ENCODE data around the gene MAP3K5.

The MAP3K5 gene

DNA sequence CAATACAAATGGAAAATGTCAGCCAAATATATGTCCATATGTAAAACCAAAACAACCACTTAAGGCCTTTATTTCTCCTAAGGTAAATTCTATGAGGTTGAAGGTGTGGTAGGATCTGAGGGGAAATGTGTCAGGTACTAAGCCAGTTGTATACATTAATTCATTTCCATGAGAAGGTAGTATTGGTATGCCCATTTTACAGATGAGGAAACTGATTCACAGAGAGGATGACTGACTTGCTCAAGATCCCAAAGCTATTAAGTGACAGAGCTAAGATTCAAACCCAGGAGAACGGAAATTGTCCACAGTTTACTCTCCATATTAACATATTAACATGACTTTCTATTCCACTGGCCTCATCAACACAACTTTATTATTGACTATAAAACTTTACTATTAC lies 177.9 kb downstream of the MAP3K5 start:
- DNase-seq: no peak
- intact Hi-C loops (cut with DNase I): no loop called here

DNA sequence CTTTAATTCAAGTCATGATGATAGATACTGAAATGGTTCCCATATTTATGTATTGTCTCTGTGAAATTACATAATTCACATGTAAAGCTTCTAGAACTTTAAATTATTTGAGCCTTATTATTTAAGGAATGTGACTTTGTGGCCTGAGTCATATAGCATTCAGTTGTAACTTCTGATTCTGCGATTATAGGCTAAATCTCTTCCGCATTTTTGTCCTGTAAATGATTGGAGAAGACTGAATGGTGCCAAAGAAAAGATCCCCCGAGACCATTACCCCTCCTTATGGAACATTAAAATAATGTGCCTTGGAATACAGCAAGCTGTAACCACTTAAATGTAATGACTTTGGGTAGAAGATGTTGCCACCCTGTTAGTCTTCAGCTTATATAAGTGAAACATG lies 178.8 kb downstream of the MAP3K5 start:
- no peak for DNase-seq
- intact Hi-C loops (cut with DNase I): no loop called here

- DNase-seq: no peak
- intact Hi-C loops (cut with DNase I): no loop called here
Measured at GRCh38 chr6:136612666-136613389, 179.4 kb downstream of the MAP3K5 start.

DNA sequence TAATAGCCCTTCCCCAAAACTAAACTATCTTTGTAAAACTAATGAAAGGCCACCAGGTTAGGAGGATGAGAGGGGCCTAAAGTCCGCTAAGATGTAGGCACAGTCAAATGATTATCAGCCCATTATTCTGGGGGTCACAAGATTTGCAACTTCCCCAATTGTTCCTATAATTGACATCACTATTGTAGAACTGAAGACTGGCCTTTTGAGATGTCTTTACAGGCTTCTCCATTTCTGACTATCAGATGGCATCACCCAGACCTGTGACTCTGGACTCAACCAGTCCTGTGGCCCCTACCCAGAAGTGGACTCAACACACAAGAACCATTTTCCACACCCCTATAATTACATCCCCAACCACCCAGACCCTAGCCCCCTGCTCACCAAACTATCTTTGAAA lies 180.5 kb downstream of the MAP3K5 start:
- intact Hi-C loops (cut with DNase I): no loop called here
- DNase-seq: no peak

GRCh38 chr6:136611133-136611532 lies 181.1 kb downstream of the MAP3K5 start:
- intact Hi-C loops (cut with DNase I): no loop called here
- no peak for DNase-seq

DNA sequence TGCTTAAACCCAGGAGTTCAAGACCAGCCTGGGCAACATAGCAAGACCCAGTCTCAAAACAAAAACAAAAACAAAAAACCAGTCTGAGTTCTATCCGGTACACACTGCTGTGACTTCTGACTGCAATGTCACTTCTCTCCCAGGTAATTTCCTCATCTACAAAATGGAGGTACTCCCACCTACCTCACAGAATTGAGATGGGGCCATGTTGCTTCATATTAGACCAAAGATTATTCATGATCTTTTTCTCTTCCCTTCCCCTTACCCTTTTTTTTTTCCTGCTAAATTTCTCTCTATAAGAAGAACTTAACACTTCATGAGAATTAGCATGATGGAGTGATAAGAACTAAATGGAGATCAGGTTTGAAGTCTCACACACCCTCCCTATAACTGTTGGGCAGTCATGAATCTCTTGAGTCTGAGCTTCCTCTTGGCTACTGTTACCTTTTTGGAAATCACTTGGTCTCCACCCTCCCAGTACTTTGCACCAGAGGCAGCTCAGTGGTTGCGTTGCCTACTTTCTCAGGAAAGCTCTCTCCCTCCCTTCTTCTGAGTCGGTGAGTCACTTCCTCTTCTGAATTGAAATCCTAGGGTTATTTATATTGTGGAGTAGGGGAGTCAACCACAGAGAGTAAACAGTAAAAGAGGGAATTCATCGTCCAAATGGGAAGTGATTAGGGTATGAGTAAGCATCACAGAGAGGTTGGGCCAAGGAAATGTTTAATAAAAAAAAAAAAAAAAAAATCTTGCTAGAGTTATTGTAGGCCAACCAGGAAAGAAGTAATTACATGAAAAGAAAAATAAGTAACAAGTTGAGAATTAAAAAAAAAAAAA lies 182.2 kb downstream of the MAP3K5 start:
- intact Hi-C loops (cut with DNase I): no loop called here
- DNase-seq: no peak

- intact Hi-C loops (cut with DNase I): no loop called here
- DNase-seq: no peak
Measured at GRCh38 chr6:136608991-136609390, 183.3 kb downstream of the MAP3K5 start.

DNA sequence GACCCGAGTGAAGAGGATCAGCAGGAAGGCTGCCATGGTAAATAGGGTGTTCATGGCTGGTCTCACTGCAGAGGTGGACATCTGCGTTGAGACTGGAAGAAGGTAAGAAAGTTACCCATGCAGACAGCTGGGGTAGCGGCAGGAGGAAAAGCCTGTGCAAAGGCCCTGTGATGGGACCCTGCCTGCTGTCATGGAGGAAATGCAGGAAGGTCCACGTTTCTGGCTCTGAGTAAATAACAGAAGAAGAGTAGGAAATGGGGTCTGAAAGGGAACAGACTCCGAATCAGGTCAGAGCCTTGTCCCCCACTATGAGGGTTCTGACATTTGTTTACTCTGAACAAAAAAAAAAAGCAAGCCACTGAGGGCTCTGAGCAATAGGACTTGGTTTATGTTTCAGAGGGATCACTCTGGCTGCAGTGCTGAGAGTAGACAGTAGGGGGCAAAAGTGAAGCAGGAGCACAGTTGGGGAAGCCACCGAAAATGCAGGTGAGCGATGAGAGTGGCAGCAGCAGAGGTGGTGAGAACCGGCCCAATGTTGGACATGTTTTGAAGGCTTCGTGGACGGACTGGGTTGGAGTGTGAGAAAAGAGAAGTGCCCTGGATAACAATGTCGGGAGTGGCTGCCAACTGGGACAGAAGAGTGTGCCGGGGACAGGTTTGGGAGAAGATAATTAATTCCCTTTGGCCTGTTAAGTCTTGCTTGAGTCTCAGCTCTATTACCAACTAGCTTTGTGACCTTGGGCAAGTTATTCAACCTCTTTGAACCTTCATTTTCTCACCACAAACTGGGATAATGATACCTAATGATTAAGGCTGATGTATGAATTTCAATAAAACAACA lies 184.1 kb downstream of the MAP3K5 start:
- DNase-seq: peak; percentile 36 to 91 (median 70)
- intact Hi-C loops (cut with DNase I): no loop called here

GRCh38 chr6:136607204-136607931 lies 184.9 kb downstream of the MAP3K5 start:
- intact Hi-C loops (cut with DNase I): no loop called here
- no peak for DNase-seq

DNA sequence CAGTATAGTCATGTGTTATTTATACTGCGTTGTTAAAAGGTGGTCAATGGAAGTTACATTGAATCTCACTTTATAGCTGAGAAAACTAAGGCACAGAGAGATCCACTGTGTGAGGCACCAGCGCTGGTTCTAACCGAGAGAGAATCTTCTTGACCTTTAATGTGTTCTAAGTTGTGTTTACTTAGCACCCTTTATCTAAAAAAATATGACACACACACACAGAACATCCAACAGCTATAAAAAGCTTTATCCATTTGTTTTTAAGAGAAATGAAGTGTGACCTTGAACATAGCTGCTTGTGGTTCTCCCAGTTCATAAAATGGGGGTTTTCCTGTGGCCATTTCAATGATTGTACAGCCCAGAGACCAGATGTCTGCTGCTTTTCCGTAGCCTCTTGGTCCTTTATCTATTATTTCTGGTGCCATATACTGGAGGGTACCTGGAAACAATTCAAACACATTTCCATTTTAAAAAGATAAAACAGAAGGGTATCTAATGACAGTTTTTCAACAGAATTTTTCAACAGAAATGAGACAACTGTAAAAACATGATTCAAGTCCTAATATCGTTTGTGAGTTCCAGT lies 187.3 kb downstream of the MAP3K5 start:
- intact Hi-C loops (cut with DNase I): no loop called here
- DNase-seq: no peak

GRCh38 chr6:136604328-136604825 lies 187.9 kb downstream of the MAP3K5 start:
- no peak for DNase-seq
- intact Hi-C loops (cut with DNase I): no loop called here

GRCh38 chr6:136600818-136601217 lies 191.5 kb downstream of the MAP3K5 start:
- intact Hi-C loops (cut with DNase I): no loop called here
- no peak for DNase-seq

- intact Hi-C loops (cut with DNase I): no loop called here
- DNase-seq: no peak
Measured at GRCh38 chr6:136599329-136600011, 192.8 kb downstream of the MAP3K5 start.

- intact Hi-C loops (cut with DNase I): no loop called here
- no peak for DNase-seq
Measured at GRCh38 chr6:136598048-136598447, 194.2 kb downstream of the MAP3K5 start.

GRCh38 chr6:136594671-136595070 lies 197.6 kb downstream of the MAP3K5 start:
- DNase-seq: no peak
- intact Hi-C loops (cut with DNase I): no loop called here

- no peak for DNase-seq
- intact Hi-C loops (cut with DNase I): no loop called here
Measured at GRCh38 chr6:136593748-136594490, 198.4 kb downstream of the MAP3K5 start.

- no peak for DNase-seq
- intact Hi-C loops (cut with DNase I): no loop called here
Measured at GRCh38 chr6:136592930-136593673, 199.2 kb downstream of the MAP3K5 start.

GRCh38 chr6:136591617-136592016 lies 200.7 kb downstream of the MAP3K5 start:
- DNase-seq: no peak
- intact Hi-C loops (cut with DNase I): no loop called here
